Measurements from ENCODE around the gene STK11IP.
"Not testable (repeated sequence)": the region's sequence is repeated elsewhere in the genome, so short reads cannot be mapped to it uniquely, and the experiment has no call there.

Gene STK11IP

DNA sequence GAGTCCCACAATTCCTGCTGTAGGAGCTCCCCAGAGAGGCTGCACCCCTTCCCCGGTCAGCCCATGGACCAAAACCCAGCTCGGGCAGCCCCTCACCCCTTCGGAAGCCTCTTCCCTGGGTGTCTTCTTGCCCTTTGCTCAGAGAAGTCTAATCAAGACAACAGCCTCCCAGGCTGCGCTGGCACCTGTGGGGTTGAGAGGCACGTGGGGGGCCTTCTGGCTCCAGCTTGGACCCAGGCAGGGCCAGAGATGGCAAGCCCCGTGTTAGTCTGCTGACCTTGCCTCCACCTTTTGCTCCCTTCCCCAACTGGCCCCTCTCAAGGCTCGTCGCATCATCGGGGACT is 40.2 kb downstream of the STK11IP start:
- DNase-seq: no peak

DNA sequence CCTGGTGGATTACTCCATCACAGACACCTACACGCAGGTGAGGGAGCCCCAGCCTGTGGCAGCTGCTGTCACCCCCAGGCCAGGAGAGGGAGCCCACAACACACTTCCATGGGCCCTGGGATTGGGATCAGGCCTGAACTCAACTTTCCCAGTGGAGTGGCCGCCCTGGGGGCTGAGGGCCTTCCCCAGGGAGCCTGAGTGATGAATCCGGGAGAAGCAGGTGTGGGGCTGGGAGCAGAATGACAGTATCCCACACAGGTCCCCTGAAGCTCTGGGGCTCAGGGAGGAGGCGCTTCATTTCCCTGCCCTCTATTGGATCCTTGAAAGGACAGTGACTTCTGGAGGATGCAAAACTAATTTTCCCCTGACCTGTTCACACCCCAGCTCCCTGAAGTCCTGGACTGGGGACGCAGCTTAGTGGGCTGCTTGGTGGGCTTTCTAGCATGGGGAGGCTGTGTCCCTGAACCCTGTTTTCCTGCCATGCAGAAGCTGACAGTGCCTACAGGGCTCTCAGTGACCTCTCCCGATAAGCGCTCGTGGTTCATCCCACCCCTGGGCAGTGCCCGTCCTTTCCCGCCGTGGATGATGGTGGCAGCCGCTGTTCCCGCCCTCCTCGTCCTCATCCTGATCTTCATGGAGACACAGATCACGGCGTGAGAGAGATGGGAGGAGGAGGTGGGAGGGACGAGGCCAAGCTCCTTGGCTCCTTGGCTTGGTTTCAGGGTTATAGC is 40.7 kb downstream of the STK11IP start:
- no peak for DNase-seq

- DNase-seq: no peak
Observed at GRCh38 chr2:219638948-219639755, 41.5 kb downstream of the STK11IP start.

- DNase-seq: no peak
Observed at GRCh38 chr2:219641390-219642068, 43.9 kb downstream of the STK11IP start.

DNA sequence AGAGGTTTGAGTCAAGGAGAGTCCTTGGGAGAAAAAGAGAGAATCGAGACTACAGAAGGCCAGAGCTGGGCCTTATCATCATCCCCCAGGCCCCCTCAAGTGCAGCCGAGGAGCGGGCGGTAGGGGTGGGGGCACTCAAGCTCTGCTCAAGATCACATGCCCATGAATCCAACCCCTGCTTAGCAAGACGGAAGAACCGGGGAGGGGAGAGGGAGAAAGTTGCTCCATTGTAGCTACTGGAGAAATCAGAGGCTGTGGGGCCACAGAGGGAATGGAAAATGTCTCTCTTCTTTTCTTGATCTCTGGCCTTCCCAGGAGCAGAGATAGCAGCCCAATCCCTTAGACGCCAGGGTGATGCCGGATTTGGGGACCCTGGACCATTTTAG is 44.4 kb downstream of the STK11IP start:
- DNase-seq: no peak

DNA sequence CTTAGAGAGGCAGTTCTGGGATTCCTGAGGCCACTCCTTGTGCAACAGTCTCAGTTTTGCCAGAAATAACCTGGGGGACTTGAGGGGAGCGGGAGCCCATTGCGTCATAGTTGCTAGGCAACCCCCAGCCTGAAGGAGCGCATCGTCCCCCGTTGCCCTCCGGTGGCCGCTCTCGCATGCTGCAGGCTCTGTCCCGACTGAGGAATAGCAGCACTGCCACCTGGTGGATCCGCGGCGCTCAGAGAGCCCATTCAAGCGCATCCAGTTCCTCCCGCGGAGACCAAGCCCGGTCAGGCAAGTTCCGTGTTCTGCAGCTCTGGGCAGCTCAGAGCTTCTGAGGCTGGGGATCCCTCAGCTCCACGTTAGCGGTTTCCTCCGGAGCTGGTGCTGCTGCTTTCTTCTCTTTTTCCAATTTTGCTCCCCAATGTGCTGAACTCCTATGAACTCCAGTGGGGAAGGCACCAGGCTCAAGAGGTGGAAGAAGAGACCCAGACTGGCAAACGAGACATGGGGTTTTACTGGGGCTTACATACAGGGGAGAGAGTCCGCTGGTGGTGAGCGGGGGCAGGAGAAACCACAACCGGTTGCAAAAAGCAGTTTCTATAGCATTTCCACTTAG is 44.9 kb downstream of the STK11IP start:
- DNase-seq: peak; percentile 85 to 86

DNA sequence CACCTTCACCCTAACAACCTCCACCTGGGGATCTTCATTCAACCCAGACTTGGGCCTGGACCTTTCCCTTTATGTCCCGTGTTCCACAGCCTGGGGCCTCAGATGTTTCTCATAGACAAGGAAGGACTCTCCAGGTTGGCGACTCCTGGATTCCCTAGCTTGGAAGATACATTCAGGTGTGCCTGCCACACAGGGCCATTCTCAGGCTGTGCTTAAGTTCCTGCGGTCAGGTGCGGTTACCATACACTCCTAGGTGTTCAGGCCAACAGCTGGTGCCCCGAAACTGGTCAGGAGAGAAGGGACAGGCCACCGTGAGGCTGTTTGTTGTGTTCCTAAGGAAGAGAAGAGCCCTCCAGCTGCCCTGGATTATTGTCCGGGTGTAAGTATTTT is 45.4 kb downstream of the STK11IP start:
- no peak for DNase-seq

- no peak for DNase-seq
Observed at GRCh38 chr2:219643788-219644398, 46.2 kb downstream of the STK11IP start.

GRCh38 chr2:219644801-219645480 is 47.3 kb downstream of the STK11IP start:
- DNase-seq: no peak

DNA sequence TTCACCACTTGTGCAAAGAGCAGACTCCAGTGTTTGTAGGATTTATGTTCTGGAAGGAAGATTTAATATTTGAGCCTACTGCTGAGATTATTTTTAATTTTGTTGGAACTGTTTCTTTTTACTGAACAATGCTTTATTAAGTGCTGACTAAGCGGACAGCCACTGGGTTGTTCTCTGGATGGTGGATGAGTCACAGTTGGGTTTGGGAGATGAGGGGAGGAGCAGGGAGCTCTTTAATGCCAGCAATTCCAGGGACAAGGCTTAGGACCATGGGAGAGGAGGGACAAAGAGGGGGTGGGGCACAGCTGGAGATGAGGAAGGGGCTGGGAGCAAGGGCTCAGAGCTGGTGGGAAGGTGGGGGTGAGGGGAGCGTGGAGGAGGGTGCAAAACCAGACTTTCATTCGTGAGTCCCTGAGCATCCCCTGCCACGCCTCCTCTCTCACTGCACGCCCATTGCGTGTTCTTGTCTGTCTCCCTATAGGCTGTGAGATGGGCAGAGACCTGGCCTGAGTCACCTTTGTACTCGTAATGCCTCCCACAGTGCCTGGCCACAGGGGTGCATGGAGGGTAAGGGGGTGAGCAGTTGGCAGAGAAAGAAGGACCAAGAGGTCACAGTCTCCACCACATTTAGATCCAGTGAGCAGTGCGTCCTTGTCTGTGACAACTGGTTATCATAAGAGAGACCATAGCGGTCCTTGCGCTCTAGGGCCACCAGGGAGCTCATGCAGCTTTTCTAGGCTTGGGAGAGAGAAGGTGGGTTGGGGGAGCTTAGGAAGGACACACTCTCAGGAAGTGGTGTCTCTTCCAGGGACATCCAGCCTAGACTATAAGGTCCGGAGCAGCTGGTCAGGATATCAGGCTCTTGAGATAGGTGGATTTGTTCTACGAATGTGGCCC is 48.2 kb downstream of the STK11IP start:
- no peak for DNase-seq

DNA sequence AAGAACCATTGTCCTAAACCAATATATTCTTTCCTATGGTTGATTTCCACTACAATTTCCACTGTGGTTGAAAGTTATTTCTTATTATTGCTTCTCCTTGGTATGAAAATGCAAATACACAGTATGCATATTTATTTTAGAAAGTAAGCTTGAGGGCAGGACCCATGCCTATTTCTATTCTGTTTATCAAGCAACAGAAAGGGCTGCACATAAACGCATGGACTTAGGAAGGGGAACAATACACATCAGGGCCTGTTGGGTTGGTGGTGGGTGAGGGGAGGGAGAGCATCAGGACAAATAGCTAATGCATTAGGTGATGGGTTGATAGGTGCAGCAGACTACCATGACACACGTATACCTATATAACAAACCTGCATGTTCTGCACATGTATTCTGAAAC is 50.5 kb downstream of the STK11IP start:
- DNase-seq: no peak

GRCh38 chr2:219648963-219649362 is 51.3 kb downstream of the STK11IP start:
- no peak for DNase-seq

DNA sequence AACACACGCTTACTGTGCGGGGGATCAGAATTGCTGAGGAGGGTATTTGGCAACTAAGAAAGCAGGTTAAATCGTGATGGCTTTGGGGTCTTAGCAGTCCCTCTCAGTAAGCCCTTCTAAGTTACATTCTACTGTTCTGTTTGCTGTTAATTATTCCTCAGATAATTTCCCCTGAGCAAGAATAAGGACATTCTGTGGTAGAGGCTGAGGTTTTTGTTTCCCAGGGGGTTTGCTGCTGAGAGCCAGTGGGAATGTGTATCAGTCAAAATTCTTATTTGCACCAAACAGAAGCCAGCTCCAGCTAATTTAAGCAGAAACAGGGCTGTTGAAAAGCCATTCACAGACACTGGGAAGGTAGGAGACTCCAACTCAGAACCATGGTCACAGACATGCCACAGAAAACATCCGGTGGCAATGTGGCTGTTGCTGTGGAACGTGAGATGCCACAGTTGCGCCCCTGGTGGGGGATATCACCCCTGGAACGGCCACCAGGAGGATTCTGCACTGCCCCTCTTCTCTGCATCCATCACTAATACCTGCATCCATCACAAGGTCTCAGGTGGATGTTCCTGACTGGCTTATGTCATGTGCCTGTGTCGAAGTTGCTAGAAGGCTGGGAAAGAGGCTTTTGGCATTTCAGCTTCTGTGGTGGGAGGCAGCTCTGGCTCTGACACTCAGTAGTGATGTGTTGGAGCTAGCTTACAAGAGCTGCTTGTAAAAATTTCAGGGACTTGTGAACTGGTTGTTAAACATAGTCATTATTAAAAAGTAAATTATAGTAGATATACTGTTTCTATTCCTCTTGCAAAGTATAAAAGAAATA is 53.0 kb downstream of the STK11IP start:
- DNase-seq: no peak

GRCh38 chr2:219651656-219652055 is 54.0 kb downstream of the STK11IP start:
- not testable (repeated sequence) for DNase-seq

- DNase-seq: no peak
Observed at GRCh38 chr2:219656526-219656925, 58.9 kb downstream of the STK11IP start.

DNA sequence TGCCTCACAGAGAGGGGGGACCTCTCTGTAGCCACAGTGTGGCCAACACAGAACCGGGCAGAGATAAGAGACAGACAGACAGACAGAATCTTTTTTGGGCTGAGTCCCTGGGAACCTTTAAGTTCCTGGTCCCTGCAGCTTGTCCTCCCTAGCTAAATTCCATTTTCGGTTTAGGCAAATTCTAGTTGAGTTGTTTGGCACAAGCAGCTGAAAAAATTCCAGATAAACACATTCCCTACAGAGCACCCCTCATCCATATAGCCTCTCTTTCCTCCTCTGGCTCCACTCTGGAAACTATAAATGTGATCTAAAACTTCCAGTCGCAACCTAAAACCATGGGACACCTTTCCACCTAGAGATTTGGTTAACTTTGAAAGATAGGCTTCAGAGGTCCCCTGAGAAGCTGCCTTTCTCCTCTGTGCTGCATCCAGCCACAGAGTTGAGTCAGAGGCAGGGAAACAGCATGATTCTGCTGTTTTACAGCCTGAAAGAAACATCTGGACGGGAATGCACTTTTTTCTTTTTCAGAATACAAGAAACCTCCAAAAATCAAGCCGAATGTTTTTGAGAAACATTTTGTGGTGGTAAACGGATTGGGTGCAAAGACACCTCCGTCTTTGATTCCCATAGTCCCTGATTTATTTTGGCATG is 60.7 kb downstream of the STK11IP start:
- DNase-seq: no peak

- no peak for DNase-seq
Observed at GRCh38 chr2:219658874-219659273, 61.2 kb downstream of the STK11IP start.

GRCh38 chr2:219661197-219661954 is 63.7 kb downstream of the STK11IP start:
- DNase-seq: no peak

GRCh38 chr2:219661955-219662395 is 64.3 kb downstream of the STK11IP start:
- DNase-seq: no peak

Measured in stimulated activated CD4-positive, alpha-beta T cell treated with anti-CD3 and anti-CD28 coated beads, Interleukin-4, amount 100 ng/mL, for 4 hours (primary cell).